Measurements from ENCODE around the gene TBC1D22A. TPM values are rescaled to one million over a fixed set of nuclear protein-coding genes. Genes with fewer than 3 reads are reported as not detected.

The TBC1D22A gene
- total RNA-seq, 1 experiment from 2014 or later = 20.9 TPM

DNA sequence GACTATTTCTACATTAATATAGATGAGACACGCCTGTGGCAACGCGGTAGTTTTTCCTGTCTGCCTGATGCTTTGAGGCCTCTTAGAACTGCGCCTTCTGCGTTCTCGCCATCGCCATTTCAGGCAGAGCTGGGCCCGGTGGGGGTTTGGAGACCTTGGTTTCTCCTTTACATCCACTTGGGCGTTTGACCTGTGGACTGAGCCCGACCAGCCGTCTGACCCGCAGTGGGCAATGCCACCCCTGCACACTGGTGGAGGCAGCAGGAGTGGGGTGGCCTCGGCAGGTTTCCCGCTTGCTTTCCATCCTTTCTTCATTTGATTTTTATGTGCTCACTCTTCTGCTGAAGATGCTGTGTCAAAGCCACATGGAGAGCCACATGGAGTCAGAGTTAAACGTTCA, 130.4 kb downstream of the TBC1D22A start:
- no peak overlapping the region for H3K4me2 ChIP-seq (ENCODE audit: low read length)
- no peaks in the 10 kb centered on the region for H3K9me3 ChIP-seq (ENCODE audit: control insufficient read depth in 1 of 2, insufficient read depth in 1 of 2, low read depth in 1 of 2, low read length in 2 of 2)
- CTCF ChIA-PET = no interaction called here
- POLR2A ChIA-PET = no interaction called here
- ATAC-seq (no peak), DNase-seq (ENCODE audit: low read depth, low spot score) (no peak)
- H3K4me1 ChIP-seq (ENCODE audit: control insufficient read depth in 1 of 2, insufficient read depth in 2 of 2, low read length in 2 of 2) = no peaks in the 10 kb centered on the region
- no peak overlapping the region for H3K4me3 ChIP-seq (replicated peaks in 1 of 2; ENCODE audit: low read depth in 1 of 2, low read length in 2 of 2)
- no peaks in the 10 kb centered on the region for H3K79me2 ChIP-seq (ENCODE audit: insufficient read depth, low read length)
- no peak overlapping the region for H2AFZ ChIP-seq (ENCODE audit: low read depth, low read length, poor library complexity, severe bottlenecking)
- H3K9ac ChIP-seq (ENCODE audit: low read length) = no peak overlapping the region
- no TSS peak for BruUV-seq (replicated peaks)
- H3K9me2 ChIP-seq (ENCODE audit: insufficient read depth) = no peaks in the 10 kb centered on the region
- TF ChIP-seq, protein P1, sequence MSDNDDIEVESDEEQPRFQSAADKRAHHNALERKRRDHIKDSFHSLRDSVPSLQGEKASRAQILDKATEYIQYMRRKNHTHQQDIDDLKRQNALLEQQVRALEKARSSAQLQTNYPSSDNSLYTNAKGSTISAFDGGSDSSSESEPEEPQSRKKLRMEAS (IDR thresholded peaks at IDR 0.05) = no peak
- TF ChIP-seq POLR2AphosphoS5 (IDR thresholded peaks at IDR 0.05; ENCODE audit: low read depth, low read length) = no peak
- TF ChIP-seq ZNF274 (IDR thresholded peaks at IDR 0.05; ENCODE audit: low read depth, low read length) = no peak
- TF ChIP-seq JUND (IDR thresholded peaks at IDR 0.05) = no peak
- no peak for TF ChIP-seq SIN3A (IDR thresholded peaks at IDR 0.05; ENCODE audit: low read depth)
- TF ChIP-seq ELF1 (IDR thresholded peaks at IDR 0.05; ENCODE audit: borderline replicate concordance, low read depth) = no peak
- TF ChIP-seq, protein P2, sequence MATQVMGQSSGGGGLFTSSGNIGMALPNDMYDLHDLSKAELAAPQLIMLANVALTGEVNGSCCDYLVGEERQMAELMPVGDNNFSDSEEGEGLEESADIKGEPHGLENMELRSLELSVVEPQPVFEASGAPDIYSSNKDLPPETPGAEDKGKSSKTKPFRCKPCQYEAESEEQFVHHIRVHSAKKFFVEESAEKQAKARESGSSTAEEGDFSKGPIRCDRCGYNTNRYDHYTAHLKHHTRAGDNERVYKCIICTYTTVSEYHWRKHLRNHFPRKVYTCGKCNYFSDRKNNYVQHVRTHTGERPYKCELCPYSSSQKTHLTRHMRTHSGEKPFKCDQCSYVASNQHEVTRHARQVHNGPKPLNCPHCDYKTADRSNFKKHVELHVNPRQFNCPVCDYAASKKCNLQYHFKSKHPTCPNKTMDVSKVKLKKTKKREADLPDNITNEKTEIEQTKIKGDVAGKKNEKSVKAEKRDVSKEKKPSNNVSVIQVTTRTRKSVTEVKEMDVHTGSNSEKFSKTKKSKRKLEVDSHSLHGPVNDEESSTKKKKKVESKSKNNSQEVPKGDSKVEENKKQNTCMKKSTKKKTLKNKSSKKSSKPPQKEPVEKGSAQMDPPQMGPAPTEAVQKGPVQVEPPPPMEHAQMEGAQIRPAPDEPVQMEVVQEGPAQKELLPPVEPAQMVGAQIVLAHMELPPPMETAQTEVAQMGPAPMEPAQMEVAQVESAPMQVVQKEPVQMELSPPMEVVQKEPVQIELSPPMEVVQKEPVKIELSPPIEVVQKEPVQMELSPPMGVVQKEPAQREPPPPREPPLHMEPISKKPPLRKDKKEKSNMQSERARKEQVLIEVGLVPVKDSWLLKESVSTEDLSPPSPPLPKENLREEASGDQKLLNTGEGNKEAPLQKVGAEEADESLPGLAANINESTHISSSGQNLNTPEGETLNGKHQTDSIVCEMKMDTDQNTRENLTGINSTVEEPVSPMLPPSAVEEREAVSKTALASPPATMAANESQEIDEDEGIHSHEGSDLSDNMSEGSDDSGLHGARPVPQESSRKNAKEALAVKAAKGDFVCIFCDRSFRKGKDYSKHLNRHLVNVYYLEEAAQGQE (IDR thresholded peaks at IDR 0.05; ENCODE audit: low read depth) = no peak
- TF ChIP-seq EGR1 (IDR thresholded peaks at IDR 0.05; ENCODE audit: low read depth) = no peak
- TF ChIP-seq, protein P3, sequence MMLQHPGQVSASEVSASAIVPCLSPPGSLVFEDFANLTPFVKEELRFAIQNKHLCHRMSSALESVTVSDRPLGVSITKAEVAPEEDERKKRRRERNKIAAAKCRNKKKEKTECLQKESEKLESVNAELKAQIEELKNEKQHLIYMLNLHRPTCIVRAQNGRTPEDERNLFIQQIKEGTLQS (IDR thresholded peaks at IDR 0.05) = no peak
- TF ChIP-seq YY1 (IDR thresholded peaks at IDR 0.05; ENCODE audit: extremely low read depth, insufficient replicate concordance, low read depth, low read length) = no peak
- TF ChIP-seq CEBPB (IDR thresholded peaks at IDR 0.05; ENCODE audit: low read depth) = no peak
- TF ChIP-seq, protein P4, sequence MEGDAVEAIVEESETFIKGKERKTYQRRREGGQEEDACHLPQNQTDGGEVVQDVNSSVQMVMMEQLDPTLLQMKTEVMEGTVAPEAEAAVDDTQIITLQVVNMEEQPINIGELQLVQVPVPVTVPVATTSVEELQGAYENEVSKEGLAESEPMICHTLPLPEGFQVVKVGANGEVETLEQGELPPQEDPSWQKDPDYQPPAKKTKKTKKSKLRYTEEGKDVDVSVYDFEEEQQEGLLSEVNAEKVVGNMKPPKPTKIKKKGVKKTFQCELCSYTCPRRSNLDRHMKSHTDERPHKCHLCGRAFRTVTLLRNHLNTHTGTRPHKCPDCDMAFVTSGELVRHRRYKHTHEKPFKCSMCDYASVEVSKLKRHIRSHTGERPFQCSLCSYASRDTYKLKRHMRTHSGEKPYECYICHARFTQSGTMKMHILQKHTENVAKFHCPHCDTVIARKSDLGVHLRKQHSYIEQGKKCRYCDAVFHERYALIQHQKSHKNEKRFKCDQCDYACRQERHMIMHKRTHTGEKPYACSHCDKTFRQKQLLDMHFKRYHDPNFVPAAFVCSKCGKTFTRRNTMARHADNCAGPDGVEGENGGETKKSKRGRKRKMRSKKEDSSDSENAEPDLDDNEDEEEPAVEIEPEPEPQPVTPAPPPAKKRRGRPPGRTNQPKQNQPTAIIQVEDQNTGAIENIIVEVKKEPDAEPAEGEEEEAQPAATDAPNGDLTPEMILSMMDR (IDR thresholded peaks at IDR 0.05 in 2 of 3, conservative IDR thresholded peaks at IDR 0.05 in 1 of 3; ENCODE audit: borderline replicate concordance in 1 of 3, insufficient read depth in 1 of 3, low read depth in 2 of 3, low read length in 2 of 3) = no peak
- no peak for TF ChIP-seq CBX3 (IDR thresholded peaks at IDR 0.05; ENCODE audit: low read depth)
- TF ChIP-seq SRF (IDR thresholded peaks at IDR 0.05; ENCODE audit: low read depth) = no peak
- no peak for TF ChIP-seq EZH2 (IDR thresholded peaks at IDR 0.05)
- no peaks in the 10 kb centered on the region for H4K20me1 ChIP-seq (ENCODE audit: insufficient read depth)
- intact Hi-C loops (cut with micrococcal nuclease) = no loop called here
- peaks cover 0 to 3% of the 10 kb centered on the region in 2 experiments; a peak in 1 of 4 replicates for H3K36me3 ChIP-seq (ENCODE audit: control insufficient read depth in 1 of 2, insufficient read depth in 2 of 2, low read length in 2 of 2)
- no peak overlapping the region for H3K27ac ChIP-seq (ENCODE audit: low read depth, low read length)
- RAD21 ChIA-PET (ENCODE audit: low non-redundant PET in 1 of 2, low total read pairs in 2 of 2, uncharacterized antibody in 2 of 2, unreplicated experiment in 2 of 2) = no interaction called here
- H3K27me3 ChIP-seq (ENCODE audit: insufficient read depth, low read length) = no peaks in the 10 kb centered on the region
